Central memory CD4-positive, alpha-beta T cell (primary cell): ENCODE measurements around the gene HPS6.
"Not testable (repeated sequence)": the region's sequence is repeated elsewhere in the genome, so short reads cannot be mapped to it uniquely, and the experiment has no call there.

Experiments
- DNase-seq: peaks from one replicate; pipeline ENCODE4 v3.0.0; 2022
- total RNA-seq, 3 experiments: gene quantifications; one replicate each; lab custom pipeline; 2026; lab: John Stamatoyannopoulos, UW

The HPS6 gene
- 15.0 to 51.8 (median 42.5) reads per million in 3 experiments for total RNA-seq

DNA sequence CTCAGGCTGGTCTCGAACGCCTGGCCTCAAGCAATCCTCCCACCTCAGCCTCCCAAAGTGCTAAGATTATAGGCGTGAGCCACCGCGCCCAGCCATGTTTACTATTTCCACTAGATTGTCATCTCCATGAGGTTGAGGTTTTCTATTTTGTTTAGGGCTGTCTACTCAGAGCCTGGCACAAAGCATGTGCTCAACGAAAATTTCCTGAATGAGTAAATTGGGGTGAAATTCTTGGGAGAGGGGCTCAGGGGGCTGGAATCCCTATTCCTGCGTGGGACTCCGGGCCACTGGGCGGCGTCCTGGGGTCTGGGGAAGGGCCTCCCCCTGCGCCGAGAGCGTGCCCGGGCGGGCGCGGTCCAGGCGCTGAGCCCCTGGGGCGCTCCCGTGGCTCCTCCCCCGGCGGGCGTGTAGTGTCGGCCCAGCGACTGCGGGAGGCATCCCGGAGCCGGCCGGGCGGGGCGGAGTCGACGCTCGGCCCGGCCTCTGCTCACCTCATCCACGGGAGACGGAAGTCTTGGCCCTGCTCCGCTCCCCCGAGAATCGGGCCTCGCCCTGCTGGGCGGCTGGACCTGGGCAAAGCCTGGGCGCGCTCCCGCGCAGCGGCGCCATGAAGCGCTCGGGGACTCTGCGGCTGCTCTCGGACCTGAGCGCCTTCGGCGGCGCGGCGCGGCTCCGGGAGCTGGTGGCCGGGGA lies at the start of gene HPS6:
Gene HPS6, plus strand, starts transcription at position 482 of the 693 bp plus-strand sequence. Its CDS starts 126 bp downstream, at position 608.
- DNase-seq, result peak; percentile 85

DNA sequence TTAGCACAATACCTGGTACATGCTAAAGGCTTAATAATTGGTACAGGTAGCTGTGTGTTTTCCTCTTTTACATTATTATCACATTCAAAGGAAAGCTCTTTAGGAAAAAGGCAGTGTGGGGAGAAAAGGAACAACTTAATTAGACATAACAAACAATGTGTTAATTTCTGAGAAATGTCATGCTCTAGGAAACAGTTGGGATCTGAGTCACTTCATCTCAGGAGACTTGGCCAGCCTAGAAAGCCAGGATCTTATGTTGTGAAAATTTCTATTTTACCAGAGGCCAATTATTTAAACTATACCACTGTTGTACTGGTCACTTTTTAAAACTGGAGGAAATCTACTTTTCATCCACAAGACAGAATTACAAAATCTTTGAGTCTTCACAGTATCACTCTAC lies 48.7 kb upstream of the HPS6 start:
- DNase-seq, result no peak

DNA sequence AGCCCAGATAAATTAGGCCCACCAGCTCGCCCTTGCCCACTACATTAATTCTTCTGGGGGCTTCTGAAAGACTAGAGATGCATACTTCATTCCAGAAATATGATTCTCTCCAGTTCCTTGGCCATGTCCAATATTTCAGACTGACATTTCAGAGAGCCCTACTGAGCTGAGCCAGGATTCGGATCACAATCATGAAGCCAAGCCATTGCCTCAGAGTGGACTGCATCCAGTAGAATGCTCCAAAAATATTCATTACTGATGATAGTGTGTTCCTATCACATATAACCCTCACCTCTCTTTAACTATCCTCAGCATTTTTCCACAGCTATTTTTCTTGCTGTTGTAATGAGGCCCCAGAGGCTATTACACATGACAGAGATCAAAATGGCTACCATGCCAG lies 47.9 kb upstream of the HPS6 start:
- no peak for DNase-seq

DNA sequence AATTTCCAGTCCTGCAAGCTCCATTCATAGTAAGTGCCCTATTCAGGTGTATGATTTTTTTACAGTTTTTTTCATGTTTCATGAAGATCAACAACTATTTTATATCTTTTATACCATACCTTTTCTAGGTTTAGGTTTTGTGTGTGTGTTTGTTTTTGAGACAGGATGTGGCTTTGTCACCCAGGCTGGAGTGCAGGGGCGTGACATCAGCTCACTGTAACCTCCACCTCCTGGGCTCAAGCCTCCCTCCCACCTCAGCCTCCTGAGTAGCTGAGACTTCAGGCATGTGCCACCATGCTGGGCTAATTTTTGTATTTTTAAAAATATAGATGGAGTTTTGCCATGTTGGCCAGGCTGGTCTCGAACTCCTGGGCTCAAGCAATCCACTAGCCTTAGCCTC lies 44.2 kb upstream of the HPS6 start:
- DNase-seq, result no peak

DNA sequence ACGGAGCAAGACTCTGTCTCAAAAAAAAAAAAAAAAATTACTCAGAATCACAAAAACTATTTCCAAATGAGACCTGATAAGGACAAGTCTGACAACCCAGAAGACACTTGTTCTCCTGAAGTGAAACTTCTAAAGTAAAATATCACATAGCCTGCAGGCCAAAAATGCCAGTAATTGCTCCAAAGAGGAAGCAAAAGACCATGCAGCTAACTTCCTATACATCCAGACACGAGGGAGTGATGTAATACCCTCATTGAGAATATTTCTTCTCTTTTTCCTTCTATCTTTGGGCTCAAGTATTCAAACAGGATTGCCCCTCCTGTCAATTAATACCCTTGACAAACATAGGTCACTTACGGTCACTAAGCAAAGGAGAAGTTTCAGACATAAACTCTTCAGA lies 40.4 kb upstream of the HPS6 start:
- no peak for DNase-seq

DNA sequence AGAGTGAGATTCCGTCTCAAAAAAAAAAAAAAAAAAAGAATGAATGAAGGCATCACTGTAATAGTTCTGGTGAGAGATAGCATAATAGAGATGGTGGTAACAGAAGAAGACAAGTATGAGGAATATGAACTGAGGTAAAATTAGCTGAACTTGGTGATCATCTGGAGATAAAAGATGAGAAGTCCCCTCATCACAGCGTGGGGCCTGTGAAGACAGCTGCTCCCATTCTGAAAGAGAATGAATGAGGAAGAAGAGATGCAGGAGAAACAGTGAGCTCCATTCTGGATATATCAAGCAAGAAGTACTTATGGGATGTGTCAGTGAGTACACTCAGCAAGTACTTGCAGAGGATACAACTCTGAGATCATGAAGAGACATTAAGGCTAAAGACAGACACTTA lies 37.9 kb upstream of the HPS6 start:
- no peak for DNase-seq

DNA sequence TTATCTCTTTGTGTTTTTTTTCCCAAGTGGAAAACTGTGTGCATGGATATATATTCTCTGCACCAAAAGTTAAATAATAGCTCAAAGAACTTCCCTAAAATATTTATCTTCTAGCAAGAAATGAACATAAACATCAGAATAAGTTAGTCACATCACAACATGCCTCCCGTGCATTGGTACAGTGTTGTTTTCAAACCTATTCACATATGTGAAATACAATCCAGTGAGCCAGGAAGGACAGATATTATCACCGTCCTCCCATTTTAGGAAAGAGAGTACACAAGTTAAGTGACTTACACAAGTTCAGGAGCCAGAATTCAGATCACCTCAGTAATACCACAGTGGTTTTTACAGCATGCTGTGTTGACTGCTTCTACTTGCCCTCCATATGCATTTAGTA lies 31.4 kb upstream of the HPS6 start:
- no peak for DNase-seq

DNA sequence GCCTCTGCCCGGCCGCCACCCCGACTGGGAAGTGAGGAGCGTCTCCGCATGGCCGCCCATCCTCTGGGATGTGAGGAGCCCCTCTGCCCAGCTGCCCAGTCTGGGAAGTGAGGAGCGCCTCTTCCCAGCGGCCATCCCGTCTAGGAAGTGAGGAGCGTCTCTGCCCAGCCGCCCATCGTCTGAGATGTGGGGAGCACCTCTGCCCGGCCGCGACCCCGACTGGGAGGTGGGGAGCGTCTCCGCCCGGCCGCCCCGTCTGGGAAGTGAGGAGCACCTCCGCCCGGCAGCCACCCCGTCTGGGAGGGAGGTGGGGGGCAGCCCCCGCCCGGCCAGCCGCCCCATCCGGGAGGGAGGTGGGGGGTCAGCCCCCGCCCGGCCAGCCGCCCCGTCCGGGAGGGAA lies 29.3 kb upstream of the HPS6 start:
- DNase-seq, result not testable (repeated sequence)

DNA sequence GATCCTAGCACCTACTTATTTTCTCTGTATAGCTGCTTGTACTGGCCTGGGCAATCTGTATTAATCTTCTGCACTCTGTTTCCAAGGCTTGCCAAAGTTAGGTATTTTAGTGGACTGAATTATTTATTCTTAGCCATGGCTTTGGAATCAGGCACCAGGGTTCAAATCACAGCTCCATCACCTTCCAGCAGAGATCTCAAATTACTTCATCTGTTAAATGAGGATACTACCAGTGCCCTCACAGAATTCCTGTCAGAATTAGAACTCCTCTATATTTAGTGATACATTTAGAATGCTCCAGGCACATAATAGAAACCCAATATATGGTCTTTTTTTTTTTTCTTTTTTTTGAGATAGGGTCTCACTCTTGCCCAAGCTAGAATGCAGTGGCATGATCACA lies 26.7 kb upstream of the HPS6 start:
- DNase-seq, result no peak

DNA sequence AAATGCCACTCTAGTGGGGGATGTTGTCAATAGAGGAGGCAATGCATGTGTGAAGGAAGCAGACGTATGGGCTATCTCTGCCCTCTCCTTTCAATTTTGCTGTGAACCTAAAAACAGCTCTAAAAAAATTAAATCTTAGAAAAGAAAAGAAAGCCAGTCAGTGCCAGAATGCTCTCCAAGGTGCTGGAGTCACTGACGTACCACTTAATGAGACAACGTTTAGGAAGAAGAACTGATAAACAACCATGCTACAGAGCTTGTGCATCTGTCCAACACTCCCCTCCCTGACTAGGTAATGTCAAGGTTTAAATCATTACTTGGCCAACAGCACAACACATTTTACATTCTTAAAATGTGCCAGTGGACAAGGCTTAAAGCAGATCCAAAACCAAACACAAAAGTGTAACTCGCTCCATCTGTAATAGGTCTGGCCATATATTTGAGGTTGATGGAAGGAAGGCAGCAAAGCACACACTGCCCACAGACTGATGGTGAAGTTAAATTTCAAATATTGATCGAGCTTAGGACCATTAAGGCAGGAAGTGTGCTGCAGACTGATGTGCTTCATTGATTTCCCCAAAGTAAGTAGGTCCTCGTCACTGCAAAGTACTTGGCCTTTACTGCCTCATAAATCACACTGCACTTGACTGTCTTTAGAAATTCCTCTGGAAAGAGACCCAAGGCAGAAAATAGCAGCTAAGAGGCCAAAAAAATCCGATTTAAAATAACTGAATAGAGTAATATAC lies 24.7 kb upstream of the HPS6 start:
- DNase-seq, result no peak

DNA sequence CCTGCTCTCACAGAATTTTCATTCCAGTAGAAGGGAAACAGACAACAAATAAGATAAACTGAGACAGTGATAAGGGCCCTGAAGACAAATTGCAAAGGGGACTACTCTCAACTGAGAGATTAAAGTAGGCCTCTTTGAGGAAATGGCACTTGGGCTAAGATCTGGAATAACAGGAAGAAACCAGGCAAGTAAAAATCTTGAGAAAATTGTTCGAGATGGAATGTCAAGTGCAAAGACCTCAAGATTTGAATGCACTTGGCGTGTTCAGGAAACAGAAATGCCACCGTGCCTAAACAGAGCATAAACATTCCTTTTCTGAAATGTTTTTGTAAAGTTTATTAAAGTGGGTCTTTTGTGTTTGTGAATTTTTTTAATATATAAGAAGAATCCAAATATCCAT lies 19.9 kb upstream of the HPS6 start:
- no peak for DNase-seq

DNA sequence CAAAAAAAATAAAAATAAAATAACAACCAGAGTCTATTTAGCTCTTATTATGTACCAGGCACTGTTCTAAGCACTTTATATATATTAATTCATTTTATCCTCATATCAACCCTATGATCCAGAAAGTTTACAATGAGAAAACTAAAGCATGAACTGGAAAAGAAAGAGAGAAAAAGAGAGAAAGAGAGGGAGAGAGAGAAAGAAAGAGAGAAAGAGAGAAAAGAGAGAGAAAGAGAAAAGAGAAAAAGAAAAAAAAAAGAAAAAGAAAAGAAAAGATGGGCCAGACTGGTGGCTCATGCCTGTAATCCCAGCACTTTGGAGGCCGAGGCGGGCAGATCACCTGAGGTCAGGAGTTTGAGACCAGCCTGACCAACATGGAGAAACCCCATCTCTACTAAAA lies 19.1 kb upstream of the HPS6 start:
- no peak for DNase-seq

DNA sequence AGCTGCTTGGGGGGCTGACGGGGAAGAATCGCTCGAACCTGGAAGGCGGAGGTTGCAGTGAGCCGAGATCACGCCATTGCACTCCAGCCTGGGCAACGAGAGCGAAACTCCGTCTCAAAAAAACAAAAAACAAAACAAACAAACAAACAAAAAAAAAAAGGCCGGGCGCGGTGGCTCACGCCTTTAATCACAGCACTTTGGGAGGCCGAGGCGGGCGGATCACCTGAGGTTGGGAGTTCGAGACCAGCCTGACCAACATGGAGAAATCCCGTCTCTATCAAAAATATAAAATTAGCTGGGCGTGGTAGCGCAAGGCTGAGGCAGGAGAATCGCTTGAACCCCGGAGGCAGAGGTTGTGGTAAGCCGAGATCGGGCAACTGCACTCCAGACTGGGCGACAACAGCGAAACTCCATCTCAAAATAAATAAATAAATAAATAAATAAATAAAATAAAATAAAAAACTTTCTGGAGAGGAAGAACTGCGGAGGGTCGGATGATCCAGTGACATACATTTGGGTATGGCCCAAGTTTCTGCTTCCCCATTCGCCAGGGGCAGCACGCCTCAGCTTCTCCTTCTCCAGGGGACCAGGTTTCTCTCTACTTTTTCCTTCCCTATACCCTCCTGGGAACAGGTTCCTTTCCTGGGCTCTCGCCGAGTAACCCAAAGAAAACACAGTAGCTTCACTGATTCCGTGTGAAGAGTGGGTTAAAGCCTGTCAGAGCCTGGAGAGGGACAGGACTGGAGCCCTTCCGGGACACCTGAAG lies 10.1 kb upstream of the HPS6 start:
- DNase-seq, result not testable (repeated sequence)

DNA sequence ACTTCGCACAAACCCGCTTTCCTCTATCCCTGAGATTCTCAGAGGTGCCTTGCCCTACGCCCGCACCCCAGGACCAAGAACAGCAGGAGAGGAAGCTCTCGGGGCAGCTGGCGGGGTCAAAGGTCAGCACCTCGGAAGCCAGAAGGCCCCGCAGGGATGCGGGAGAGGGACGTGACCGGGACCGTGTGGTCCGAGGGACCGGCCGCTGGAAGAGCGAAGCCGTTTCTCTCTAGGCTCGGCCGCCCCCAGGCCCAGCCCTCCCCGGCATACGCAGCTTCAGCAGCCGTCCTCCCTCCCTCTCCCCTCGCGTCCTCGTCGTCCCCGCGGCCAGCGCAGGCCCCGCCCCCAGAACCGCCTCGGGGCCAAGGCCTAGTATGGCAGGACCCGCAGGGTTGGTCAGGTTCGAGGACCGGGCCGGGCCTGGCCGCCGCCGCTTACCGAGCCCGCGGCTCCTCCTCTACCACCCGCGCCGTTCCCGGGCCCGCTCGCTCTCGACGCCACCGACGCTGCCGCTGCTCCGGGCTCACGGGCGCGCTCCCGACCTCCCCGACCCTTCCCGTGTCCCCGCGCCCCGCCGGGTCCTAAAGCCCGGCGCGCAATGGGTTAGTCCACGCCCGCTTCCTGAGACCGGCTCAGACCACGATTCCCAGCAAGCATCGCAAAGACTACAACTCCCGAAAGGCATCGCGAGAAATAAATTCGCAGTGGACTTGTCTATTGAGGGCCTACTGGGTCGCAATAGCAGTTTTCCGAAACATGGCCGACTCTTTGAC lies 9.3 kb upstream of the HPS6 start, which contains the start of gene ARMH3:
Gene ARMH3, minus strand, starts transcription at position 527 of the 773 bp plus-strand sequence. CDS start 16,059 bp downstream, outside the sequence.
- peak; percentile 88 for DNase-seq

DNA sequence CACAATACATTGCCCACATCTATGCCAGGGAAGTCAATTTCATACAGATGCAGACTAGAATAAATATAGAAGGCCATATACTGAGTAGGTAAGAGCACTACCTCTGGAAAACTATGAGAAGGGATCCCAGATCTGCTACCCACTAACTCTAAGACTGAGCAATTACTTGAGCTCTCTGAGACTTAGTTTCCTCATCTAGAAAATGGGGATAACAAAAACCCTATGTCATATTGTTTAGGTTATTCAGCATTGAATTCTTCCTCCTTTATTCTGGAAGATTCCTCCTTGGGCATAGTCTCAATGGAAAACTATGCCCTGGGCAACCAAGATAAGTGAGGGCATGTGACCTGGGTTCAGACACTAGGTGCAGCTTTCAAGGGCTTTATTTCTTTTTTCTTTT lies 5.2 kb upstream of the HPS6 start:
- DNase-seq, result no peak

DNA sequence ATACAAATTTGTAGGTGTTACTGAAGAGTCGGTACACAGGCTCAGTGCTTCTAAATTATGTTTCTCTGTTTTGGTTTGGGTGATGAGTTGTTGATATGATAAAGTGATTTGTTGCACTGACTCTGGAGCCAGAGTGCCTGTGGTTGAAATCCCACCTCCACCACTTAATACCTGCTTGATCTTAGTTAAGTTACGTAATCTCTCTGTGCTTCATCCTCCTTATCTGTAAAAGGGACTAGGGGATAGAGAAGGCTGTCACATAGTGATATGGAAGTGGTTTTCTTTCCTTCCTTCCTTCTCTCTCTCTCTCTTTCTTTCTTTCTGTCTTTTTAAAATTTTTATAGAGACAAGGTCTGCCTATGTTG lies 664 bp upstream of the HPS6 start:
- no peak for DNase-seq

DNA sequence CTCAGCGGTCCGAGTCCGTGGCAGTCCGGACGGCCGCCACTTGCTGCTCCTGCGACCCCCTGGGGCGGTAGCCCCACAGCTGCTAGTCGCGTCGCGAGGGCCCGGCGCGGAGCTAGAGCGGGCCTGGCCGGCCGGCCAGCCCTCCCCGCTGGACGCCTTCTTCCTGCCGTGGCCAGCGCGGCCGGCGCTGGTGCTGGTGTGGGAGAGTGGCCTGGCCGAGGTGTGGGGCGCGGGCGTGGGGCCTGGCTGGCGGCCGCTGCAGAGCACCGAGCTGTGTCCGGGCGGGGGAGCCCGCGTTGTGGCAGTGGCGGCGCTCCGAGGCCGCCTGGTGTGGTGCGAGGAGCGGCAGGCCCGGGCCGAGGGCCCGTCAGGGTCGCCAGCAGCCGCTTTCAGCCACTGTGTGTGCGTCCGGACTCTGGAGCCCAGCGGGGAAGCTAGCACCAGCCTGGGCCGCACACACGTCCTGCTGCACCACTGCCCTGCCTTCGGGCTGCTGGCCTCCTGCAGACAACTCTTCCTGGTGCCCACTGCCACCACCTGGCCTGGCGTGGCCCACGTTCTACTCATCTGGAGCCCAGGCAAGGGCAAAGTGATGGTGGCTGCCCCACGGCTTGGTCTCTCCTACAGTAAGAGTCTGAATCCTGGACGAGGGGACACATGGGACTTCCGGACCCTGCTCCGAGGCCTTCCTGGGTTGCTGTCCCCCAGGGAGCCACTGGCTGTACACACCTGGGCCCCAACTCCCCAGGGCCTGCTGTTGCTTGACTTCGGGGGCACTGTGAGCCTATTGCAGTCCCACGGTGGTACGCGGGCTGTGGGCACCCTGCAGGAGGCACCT lies 631 bp downstream of the HPS6 start:
- no peak for DNase-seq

DNA sequence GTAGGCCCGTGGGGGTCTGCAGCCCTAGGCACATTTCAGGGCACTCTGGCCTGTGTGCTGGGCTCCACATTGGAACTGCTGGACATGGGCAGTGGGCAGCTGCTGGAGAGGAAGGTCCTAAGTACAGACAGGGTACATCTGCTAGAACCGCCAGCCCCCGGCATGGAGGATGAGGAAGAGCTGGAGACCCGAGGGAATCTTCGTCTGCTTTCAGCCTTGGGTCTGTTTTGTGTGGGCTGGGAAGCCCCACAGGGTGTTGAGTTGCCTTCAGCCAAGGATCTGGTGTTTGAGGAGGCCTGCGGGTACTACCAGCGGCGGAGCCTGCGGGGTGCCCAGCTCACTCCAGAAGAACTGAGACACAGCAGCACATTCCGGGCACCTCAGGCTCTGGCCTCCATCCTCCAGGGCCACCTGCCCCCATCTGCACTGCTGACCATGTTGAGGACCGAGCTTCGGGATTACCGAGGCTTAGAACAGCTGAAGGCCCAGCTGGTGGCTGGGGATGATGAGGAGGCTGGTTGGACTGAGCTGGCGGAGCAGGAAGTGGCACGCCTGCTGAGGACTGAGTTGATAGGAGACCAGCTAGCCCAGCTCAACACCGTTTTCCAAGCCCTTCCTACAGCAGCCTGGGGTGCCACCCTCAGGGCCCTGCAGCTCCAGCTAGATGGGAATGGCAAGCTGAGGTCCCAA lies 1.4 kb downstream of the HPS6 start:
- no peak for DNase-seq

DNA sequence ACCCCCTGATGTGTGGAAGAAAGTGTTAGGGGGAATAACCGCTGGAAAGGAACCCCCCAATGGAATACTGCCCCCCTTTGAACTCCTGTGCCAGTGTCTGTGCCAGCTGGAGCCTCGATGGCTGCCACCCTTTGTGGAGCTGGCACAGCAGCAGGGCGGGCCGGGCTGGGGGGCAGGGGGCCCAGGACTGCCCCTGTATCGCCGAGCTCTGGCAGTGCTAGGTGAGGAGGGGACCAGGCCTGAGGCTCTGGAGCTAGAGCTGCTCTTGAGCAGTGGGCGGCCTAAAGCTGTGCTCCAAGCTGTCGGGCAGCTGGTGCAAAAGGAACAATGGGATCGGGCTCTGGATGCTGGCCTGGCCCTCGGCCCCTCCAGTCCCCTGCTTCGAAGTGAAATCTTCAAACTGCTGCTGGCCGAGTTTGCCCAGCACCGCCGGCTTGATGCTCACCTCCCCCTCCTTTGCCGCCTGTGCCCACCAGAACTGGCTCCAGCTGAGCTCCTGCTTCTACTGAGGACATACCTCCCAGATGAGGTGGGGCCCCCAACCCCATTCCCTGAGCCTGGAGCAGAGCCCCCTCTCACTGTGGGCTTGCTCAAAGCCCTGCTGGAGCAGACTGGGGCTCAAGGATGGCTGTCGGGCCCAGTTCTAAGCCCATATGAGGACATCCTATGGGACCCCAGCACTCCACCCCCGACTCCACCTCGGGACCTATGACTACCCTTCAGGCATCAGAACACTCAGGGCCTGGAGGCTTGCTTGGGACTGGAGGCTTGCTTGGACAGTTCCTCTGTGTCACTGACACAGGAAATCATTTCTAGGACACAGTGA lies 2.2 kb downstream of the HPS6 start:
- no peak for DNase-seq

DNA sequence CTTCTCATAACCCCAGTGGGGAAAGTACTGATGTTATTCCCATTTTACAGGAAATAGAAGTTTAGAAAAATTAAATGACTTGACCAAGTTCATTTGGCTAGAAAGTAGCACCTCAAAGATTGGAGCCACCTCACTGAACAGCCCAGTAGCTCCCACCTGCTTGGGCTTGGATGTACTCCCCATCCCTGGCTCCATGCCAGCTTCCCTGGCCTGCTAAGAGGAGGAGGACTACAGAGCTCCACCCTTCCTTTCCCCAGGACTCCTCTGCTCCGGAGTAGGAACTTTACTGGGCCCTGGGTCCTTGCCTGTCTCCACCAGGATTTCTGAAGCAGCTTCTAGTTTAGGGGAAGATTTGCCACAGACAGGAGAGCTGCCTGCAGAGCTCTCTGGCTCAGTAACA lies 3.1 kb downstream of the HPS6 start:
- no peak for DNase-seq
